ENCODE data around the gene AFAP1L1. TPM values are rescaled to one million over a fixed set of nuclear protein-coding genes. Genes with fewer than 3 reads are reported as not detected.

The AFAP1L1 gene
- total and polyA plus RNA-seq, 2 donors (not counting 3 experiments of a cell fraction or from before 2014, with no cell fraction given), result 7.9 to 73.2 TPM

DNA sequence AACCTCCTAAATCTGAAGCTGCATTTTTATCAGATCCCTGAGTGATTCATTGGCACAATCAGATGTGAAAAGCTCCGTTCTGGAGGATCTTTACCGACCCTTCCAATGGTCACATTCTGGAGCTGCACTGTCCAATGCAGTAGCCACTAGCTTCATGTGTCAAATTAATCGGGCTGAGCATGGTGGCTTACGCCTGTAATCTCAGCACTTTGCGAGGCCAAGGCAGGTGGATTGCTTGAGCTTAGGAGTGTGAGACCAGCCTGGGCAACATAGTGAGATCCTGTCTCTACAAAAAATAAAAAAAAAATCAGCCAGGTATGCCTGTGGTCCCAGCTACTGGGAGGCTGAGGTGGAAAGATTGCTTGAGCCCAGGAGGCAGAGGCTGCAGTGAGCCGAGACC, 103.8 kb downstream of the AFAP1L1 start:
- Histone ChIP-seq H3K36me3 (ENCODE audit: control insufficient read depth in 2 of 2, extremely low read depth in 1 of 2, insufficient read depth in 2 of 2, low read length in 2 of 2) (no peaks in the 10 kb centered on the region), H3K4me3 (replicated peaks in 1 of 3; ENCODE audit: insufficient read depth in 1 of 3, low read depth in 1 of 3, low read length in 3 of 3) (no peak overlapping the region), H3K4me2 (ENCODE audit: insufficient read depth, low read length) (no peak overlapping the region), H3K79me2 (ENCODE audit: control insufficient read depth, insufficient read depth, low read length) (no peaks in the 10 kb centered on the region), H3K27ac (ENCODE audit: insufficient read depth, low read depth, low read length) (no peak overlapping the region), H2AFZ (ENCODE audit: low read depth, low read length) (no peak overlapping the region), H3K9ac (replicated peaks; ENCODE audit: extremely low read depth, insufficient read depth, low read length) (no peak overlapping the region), H3K9me1 (replicated peaks; ENCODE audit: control insufficient read depth, extremely low read depth, insufficient read depth, low read length) (no peaks in the 10 kb centered on the region), H3K27me3 (ENCODE audit: control insufficient read depth in 2 of 2, insufficient read depth in 2 of 2, low read length in 2 of 2) (no peaks in the 10 kb centered on the region), H3K9me3 (replicated peaks; ENCODE audit: control insufficient read depth, insufficient read depth, low read length) (no peaks in the 10 kb centered on the region), H4K20me1 (replicated peaks; ENCODE audit: control insufficient read depth, extremely low read depth, insufficient read depth, low read length) (no peaks in the 10 kb centered on the region), H3K4me1 (ENCODE audit: control insufficient read depth, extremely low read depth, insufficient read depth, low read length) (no peaks in the 10 kb centered on the region)
- no peak for DNase-seq (ENCODE audit: low read depth, low spot score)
- dilution Hi-C loops (cut with MboI; ENCODE audit: extremely low pct_ligation_motif_present, low sequenced_read_pairs), result no loop called here
- TF ChIP-seq GATA2 (IDR thresholded peaks at IDR 0.05; ENCODE audit: insufficient read depth, insufficient read length, low read depth, low read length) (no peak), MYC (IDR thresholded peaks at IDR 0.05; ENCODE audit: low read depth, low read length) (no peak), POLR2AphosphoS5 (IDR thresholded peaks at IDR 0.05; ENCODE audit: insufficient read depth, low read depth, low read length) (no peak), EZH2 (IDR thresholded peaks at IDR 0.05; ENCODE audit: borderline replicate concordance, low read depth, low read length, severe bottlenecking) (no peak), JUN (IDR thresholded peaks at IDR 0.05; ENCODE audit: borderline replicate concordance, insufficient read depth, insufficient read length, low read depth) (no peak), FOS (IDR thresholded peaks at IDR 0.05; ENCODE audit: borderline replicate concordance, insufficient read depth, low read length) (no peak)
- TF ChIP-seq, protein P1, sequence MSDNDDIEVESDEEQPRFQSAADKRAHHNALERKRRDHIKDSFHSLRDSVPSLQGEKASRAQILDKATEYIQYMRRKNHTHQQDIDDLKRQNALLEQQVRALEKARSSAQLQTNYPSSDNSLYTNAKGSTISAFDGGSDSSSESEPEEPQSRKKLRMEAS (IDR thresholded peaks at IDR 0.05; ENCODE audit: insufficient read depth, insufficient read length), result no peak
- ChIA-PET CTCF (interaction anchor here (0.7 to 1.3 kb wide), 8 partner anchors 8 to 244 kb away, joined by 3 to 5 read pairs (median 4); no protein-coding TSS in a partner anchor), POLR2A (interaction anchor here (1.5 kb wide), 1 partner anchor 189 kb away, joined by 3 read pairs; no protein-coding TSS in a partner anchor)
- intact Hi-C loops (cut with micrococcal nuclease), result no loop called here
- no peak for FAIRE-seq
- no TSS peak for BruUV-seq (replicated peaks)

DNA sequence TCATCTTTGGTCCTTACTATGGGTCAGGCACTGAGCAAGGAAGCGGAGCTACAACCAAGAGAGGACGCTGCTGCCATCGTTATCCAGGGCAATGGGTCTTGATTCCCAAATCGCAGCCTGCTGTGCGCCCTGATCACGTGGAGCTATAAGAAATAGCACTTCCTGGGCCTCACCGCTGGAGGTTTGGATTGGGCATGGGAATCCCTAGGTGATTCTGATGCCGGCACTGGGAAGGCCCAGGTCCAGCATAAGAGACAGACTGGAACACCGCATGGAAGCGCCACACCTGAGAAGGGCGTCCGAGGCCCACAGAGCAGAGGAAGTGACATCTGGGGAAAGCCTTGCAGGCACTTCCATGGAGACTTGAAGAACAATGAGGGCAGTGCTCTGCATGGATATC, 104.4 kb downstream of the AFAP1L1 start:
- TF ChIP-seq GATA2 (IDR thresholded peaks at IDR 0.05; ENCODE audit: insufficient read depth, insufficient read length, low read depth, low read length), result no peak
- no peak for TF ChIP-seq FOS (IDR thresholded peaks at IDR 0.05; ENCODE audit: borderline replicate concordance, insufficient read depth, low read length)
- TF ChIP-seq EZH2 (IDR thresholded peaks at IDR 0.05; ENCODE audit: borderline replicate concordance, low read depth, low read length, severe bottlenecking), result no peak
- no peak for TF ChIP-seq MYC (IDR thresholded peaks at IDR 0.05; ENCODE audit: low read depth, low read length)
- no peak for TF ChIP-seq JUN (IDR thresholded peaks at IDR 0.05; ENCODE audit: borderline replicate concordance, insufficient read depth, insufficient read length, low read depth)
- no peak for TF ChIP-seq POLR2AphosphoS5 (IDR thresholded peaks at IDR 0.05; ENCODE audit: insufficient read depth, low read depth, low read length)
- TF ChIP-seq POLR2A (IDR thresholded peaks at IDR 0.05; ENCODE audit: low read depth, low read length), result no peak
- TF ChIP-seq, protein P2, sequence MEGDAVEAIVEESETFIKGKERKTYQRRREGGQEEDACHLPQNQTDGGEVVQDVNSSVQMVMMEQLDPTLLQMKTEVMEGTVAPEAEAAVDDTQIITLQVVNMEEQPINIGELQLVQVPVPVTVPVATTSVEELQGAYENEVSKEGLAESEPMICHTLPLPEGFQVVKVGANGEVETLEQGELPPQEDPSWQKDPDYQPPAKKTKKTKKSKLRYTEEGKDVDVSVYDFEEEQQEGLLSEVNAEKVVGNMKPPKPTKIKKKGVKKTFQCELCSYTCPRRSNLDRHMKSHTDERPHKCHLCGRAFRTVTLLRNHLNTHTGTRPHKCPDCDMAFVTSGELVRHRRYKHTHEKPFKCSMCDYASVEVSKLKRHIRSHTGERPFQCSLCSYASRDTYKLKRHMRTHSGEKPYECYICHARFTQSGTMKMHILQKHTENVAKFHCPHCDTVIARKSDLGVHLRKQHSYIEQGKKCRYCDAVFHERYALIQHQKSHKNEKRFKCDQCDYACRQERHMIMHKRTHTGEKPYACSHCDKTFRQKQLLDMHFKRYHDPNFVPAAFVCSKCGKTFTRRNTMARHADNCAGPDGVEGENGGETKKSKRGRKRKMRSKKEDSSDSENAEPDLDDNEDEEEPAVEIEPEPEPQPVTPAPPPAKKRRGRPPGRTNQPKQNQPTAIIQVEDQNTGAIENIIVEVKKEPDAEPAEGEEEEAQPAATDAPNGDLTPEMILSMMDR (IDR thresholded peaks at IDR 0.05; ENCODE audit: extremely low read depth in 1 of 2, insufficient read depth in 1 of 2, low read depth in 1 of 2, low read length in 2 of 2), result no peak
- TF ChIP-seq, protein P1 (IDR thresholded peaks at IDR 0.05; ENCODE audit: insufficient read depth, insufficient read length), result no peak
- H3K27ac ChIP-seq (ENCODE audit: insufficient read depth, low read depth, low read length), result no peak overlapping the region
- no peak overlapping the region for H3K9ac ChIP-seq (replicated peaks; ENCODE audit: extremely low read depth, insufficient read depth, low read length)
- H3K27me3 ChIP-seq (ENCODE audit: control insufficient read depth in 2 of 2, insufficient read depth in 2 of 2, low read length in 2 of 2), result no peaks in the 10 kb centered on the region
- BruUV-seq (replicated peaks), result no TSS peak
- no peaks in the 10 kb centered on the region for H3K36me3 ChIP-seq (ENCODE audit: control insufficient read depth in 2 of 2, extremely low read depth in 1 of 2, insufficient read depth in 2 of 2, low read length in 2 of 2)
- DNase-seq (ENCODE audit: low read depth, low spot score) (no peak), FAIRE-seq (no peak)
- no peaks in the 10 kb centered on the region for H3K9me3 ChIP-seq (replicated peaks; ENCODE audit: control insufficient read depth, insufficient read depth, low read length)
- intact Hi-C loops (cut with micrococcal nuclease) (no loop called here), dilution Hi-C loops (cut with MboI; ENCODE audit: extremely low pct_ligation_motif_present, low sequenced_read_pairs) (no loop called here)
- no peak overlapping the region for H2AFZ ChIP-seq (ENCODE audit: low read depth, low read length)
- no peaks in the 10 kb centered on the region for H4K20me1 ChIP-seq (replicated peaks; ENCODE audit: control insufficient read depth, extremely low read depth, insufficient read depth, low read length)
- CTCF ChIA-PET, result interaction anchor here (0.7 to 1.3 kb wide), 6 partner anchors 9 to 243 kb away, joined by 3 to 5 read pairs (median 4); no protein-coding TSS in a partner anchor
- H3K4me2 ChIP-seq (ENCODE audit: insufficient read depth, low read length), result no peak overlapping the region
- H3K9me1 ChIP-seq (replicated peaks; ENCODE audit: control insufficient read depth, extremely low read depth, insufficient read depth, low read length), result no peaks in the 10 kb centered on the region
- POLR2A ChIA-PET, result interaction anchor here (1.5 kb wide), 1 partner anchor 189 kb away, joined by 3 read pairs; no protein-coding TSS in a partner anchor
- no peaks in the 10 kb centered on the region for H3K4me1 ChIP-seq (ENCODE audit: control insufficient read depth, extremely low read depth, insufficient read depth, low read length)
- no peaks in the 10 kb centered on the region for H3K79me2 ChIP-seq (ENCODE audit: control insufficient read depth, insufficient read depth, low read length)
- H3K4me3 ChIP-seq (replicated peaks in 1 of 3; ENCODE audit: insufficient read depth in 1 of 3, low read depth in 1 of 3, low read length in 3 of 3), result no peak overlapping the region
